NCI-H526 treated with DMSO at 0.1 percent for 48 hours (cell line): ENCODE data around the gene CYSTM1.

ENCODE experiments used
- DNase-seq: peaks from one replicate; lab custom pipeline; 2025; lab: John Stamatoyannopoulos, UW

CYSTM1 gene, protein sequence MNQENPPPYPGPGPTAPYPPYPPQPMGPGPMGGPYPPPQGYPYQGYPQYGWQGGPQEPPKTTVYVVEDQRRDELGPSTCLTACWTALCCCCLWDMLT

DNA sequence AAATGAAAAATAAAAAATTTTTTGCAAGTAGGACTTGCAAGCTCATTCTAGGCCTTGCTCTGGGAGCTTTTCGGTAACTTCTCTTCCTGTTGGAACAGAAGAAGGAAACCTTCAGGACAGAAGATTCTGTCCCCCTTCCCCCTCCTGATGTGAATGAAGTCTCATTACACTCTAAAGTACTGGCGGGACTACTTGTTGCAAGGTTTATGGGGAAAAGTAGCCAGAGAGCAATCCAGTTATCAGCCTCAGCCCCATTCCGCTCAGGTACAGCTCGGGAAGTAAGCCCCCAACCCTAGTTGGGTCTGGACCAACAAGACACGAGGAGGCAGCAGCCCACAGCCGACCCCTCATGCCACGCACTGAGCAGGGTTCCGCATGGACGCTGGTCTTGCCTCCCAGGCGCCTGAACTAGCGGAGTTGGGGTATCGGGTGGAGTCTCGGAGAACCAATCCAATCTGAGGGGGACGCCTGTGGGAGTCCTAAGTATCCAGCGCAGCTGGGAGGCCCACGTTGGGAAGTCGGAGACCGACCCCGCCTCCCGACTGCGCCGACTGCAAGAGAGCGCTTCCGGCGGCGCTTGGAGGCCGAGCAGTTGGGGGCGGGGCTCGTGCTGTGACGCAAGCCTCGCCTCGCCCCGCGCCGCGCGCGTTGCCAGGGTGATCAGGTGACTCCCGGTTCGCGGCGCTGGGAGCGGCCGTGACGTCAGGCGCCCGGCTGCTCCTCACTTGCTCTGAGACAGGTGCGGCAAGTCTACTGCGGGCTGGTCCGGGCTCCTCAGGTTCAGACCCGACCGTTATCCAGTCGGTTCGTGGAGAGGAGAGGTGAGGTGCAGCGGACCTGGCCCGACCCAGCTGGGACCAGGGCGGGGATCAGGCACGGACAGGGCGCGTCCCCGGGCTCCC is at the start of gene CYSTM1:
CYSTM1 (plus strand) TSS at position 724 of the 902 bp plus-strand sequence. CDS start 19,278 bp downstream, outside the sequence.
- DNase-seq = peak; percentile 92

DNA sequence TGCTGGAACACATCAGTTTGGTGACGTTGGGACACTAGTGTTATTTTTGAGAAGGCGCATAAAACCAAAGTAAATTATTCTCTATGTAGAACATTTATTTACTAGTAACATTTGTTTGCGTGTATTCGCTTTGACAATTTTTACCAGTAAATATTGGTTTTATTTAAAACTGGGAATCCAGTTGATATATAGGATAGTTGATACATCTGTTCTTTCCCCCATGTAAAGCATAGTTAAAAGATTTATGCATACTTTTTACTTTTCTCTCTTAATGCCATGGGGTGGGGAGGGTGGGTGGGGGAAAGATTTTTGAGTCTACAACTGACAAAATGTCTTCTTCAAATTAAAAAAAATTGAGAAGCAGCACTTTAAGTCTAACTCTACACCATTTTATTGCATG is 49.4 kb upstream of the CYSTM1 start, which contains the start of gene IGIP:
IGIP (plus strand) TSS at position 301 of the 400 bp plus-strand sequence. CDS start 2,540 bp downstream, outside the sequence.
- no peak for DNase-seq

GRCh38 chr5:140126315-140127012 is 48.5 kb upstream of the CYSTM1 start:
- no peak for DNase-seq

DNA sequence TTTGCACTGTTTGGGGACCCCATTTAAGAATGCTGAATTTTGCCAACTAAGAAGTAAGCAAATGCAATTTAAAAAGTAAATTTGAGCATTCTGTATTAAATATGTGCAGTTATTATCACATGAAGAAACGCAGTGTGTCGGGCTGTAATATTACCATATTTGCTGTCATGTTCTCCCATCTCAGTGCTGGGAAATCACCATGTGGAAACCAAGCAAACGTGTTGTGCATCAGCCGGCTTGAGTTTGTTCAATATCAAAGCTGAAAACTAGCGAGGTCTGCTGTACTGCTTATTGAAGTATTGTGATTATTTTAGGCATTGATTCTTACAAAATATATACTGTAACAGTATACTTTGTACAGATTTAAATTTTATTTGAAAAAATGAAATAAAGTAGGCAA is 46.6 kb upstream of the CYSTM1 start:
- no peak for DNase-seq

GRCh38 chr5:140130949-140131733 is 43.8 kb upstream of the CYSTM1 start:
- no peak for DNase-seq

GRCh38 chr5:140131967-140132409 is 43.0 kb upstream of the CYSTM1 start:
- DNase-seq = no peak

DNA sequence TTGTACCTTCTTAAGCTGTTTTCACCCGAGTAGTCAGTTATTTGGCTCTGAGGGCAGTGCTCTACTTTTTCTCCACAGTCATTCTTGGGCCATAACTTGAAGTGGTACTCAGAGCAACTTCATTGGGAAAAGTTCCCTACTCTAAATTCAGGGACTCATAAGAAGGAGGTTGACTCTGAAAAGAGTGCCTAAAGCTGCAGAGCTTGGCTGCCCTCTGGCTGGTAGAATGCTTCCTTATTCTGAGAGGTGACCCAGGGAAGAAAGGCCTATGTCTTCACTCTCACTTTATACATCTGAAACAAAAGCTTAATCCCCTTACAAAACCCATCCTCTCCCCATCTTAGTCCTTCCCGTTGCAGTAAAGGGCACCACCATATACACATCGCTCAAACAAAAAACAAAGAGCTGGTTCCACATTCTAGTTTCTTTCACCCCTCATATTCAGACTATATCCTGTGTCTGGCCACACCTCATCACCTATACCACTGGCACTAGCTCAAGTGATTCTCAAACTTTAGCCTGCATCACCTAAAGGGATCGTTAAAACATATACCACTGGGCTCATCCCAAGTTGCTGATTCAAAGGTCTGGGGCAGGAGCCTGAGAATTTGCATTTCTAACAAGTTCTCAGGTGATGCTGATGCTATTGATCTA is 41.3 kb upstream of the CYSTM1 start:
- DNase-seq = no peak

- DNase-seq = no peak
These were observed 40.6 kb upstream of the CYSTM1 start for GRCh38 chr5:140134277-140134935.

DNA sequence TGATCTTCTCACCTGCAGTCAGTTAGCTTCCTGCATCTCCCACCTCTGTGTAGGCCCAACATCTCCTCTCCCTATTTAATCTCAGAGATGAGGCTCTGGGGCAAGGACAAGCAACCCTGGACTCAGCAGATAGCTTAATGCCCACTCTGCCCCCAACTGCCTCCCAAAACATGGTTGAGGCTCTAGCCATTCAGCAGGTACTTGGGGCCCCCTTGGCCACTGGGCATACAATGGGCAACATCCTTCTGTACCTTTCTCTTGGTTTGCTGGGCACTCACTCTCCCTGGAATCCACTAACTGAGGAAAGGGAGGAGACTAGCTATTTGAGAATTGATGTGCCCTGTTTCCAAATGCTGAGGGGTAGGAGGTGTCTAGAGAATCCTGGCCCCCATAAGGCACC is 39.9 kb upstream of the CYSTM1 start:
- DNase-seq = no peak

- DNase-seq = no peak
These were observed 38.4 kb upstream of the CYSTM1 start for GRCh38 chr5:140136624-140137023.

DNA sequence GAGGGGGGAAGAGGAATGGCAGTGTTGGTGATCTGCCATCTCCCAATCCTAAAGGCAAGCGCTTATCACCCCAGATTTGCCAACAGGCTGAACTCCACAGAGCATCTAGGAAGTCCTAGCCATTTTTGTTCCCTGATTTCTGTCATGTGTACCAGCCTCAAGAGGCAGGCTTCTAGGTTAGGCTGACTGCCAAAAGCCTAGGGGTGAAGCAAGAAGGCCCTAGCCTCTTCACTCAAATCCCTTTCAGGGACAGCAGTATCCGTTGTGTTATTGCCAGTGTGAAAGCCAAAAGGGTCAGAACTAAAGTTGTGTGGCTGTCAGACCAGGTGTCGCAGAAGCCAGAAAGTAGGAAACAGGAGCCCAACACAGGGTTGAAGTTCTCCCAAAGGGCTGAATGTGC is 34.6 kb upstream of the CYSTM1 start:
- DNase-seq = no peak

DNA sequence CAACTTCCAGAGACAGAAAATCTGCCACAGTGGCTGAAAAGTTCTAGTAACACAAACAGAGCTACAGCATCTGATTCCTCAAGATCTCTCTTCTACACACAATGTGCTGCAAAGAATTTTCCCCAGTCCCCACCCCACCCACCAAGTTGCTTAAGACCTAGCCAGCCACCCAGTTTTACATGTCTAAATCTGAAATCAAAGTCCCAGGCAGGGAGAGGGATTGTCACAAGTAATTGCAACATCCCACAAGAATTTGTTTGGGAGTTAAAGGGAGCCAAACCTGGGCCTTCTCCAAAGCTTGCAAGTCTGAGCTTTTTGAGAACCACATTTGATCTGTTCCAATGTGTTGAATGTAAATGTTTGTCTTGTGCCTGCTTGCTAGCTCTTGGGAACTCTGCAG is 33.7 kb upstream of the CYSTM1 start:
- no peak for DNase-seq

DNA sequence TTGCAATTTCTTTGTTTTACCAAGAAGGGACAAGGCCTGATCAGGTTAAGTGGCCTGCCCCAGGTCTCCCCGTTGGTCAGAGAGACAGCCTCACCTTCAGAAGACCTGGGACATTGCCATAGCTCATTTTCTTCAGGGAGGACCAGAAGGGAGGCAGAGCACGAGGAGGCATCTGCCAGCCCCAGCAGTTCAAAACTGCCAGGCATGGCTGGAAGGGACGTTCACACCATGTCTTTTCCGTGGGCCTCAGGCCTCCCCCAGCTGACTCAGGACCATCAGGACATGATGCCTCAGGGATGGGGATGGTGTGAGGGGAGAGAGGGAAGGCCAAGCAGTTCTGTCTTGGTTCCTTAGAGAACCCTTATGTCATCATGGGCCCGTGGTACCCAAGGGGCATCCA is 32.7 kb upstream of the CYSTM1 start:
- no peak for DNase-seq

DNA sequence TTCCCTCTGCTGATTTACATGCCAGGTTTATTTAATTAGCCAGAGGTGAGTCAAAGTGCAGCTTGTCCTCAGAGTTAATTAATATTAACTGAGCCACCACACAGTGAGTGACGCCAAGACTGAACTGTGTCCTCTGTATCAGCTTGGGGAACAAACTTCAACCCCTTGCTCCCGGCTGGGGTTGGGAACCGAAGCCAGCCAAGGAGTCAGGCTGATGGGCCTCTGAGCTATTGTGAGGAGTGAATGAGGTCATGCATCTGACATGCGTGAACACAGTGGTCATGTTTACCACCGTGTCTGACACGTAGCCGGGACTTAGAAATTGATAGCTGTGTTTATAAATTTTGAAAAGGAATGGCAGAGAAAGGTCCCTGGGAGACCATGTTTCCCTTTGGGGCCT is 32.1 kb upstream of the CYSTM1 start:
- DNase-seq = no peak

GRCh38 chr5:140143521-140144258 is 31.3 kb upstream of the CYSTM1 start:
- DNase-seq = no peak

GRCh38 chr5:140145256-140145655 is 29.7 kb upstream of the CYSTM1 start:
- DNase-seq = no peak

- DNase-seq = no peak
These were observed 29.0 kb upstream of the CYSTM1 start for GRCh38 chr5:140145818-140146522.

DNA sequence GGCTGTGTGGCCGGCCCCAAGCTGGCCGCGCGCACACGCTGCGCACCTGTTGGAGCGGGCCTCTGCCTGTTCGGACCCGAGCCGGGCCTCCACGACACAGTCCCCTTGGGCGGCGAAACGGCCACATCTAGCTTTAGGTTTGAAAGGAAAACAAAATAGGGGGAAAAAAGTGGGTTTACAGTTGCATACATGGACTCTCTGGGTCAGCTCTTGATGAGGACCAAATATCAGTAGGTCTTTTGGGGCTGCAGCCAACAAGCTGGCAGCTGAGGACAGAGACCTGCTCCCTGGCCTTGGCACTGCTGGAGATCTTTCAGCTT is 28.5 kb upstream of the CYSTM1 start:
- DNase-seq = no peak

- DNase-seq = no peak
These were observed 27.5 kb upstream of the CYSTM1 start for GRCh38 chr5:140147460-140147859.

DNA sequence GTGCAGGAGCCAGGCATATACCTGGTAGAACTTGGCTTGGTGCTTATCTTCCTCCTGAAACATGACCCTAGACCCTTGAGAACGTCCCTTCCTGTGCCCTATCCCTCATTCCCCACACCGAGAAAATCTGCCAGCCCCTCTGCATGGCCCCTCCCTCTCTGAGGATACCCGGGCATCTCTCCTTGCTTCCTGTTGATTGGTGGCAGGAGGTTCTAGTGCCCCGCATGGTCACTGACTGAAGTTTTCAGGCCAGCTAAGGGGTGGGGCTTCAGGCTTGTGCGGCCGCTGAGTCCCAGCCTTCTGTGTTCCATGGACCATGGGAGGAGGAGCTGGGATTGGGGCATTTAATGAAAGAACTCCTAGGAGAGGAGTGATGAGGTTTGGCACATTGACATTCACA is 26.5 kb upstream of the CYSTM1 start:
- no peak for DNase-seq
